GM10266 (cell line): ENCODE measurements around the gene DRC7.

Experiments used
- DNase-seq: peaks from one replicate; pipeline ENCODE4 v3.0.0; 2012; ENCODE audit errors: extremely low spot score
- CTCF ChIP-seq: IDR thresholded peaks from 2 replicates; pipeline ENCODE4 v1.5.1; 2012; ENCODE audit warnings: mild to moderate bottlenecking, low read depth; ENCODE audit not compliant: control insufficient read depth, insufficient read depth; ENCODE audit errors: missing control alignments

Gene DRC7

DNA sequence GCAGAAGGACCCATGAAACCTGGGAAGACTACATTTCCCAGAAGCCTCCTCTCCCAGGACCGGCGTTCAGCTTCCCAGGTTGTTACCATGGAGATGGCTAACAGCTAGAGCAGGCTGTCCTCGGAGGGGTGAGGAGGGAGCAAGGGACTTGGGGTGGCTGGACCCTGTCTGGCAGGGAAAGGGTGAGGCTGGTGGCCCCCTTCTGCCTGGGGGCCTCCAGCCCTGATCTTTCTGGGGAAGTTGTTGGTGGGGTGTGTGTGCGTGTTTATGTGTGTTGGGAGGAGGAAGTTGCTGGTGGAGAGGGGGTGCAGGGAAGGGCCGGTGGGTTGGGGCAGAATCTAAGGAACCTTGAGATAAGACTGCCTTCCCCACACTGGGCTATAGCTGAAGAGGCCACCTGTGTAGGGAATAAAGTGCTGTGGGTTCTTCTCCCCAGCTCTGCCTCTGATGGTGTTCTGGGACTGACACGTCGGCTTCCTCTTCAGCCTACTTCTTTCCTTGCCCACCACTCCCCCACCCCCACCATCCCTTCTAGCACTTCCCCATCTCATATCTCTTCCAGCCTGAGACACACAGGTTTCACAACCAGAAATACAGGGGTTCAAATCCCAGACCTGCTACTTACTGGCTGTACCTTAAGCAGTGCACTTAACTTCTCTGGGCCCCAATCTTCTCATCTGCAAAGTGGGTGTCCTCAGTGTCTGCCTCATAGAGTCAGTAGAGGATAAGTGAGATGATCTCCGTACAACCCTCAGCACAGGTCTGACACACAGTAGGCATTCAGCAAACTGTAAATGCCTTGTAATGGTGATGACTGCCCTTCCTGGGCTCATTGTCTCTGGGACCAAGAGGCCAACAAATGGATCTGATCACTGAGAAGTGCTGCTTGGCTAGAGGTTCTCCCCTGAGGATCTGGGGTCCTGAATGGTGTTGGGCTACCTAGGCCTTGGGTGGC, at the start of gene DRC7:
Gene DRC7 (plus strand): TSS at position 82 of the 955 bp plus-strand sequence. CDS start 3,144 bp downstream, outside the sequence.
- no peak for TF ChIP-seq CTCF
- peak; percentile 66 for DNase-seq

- TF ChIP-seq CTCF, result no peak
- no peak for DNase-seq
Observed at GRCh38 chr16:57645169-57645568, 49.4 kb upstream of the DRC7 start.

DNA sequence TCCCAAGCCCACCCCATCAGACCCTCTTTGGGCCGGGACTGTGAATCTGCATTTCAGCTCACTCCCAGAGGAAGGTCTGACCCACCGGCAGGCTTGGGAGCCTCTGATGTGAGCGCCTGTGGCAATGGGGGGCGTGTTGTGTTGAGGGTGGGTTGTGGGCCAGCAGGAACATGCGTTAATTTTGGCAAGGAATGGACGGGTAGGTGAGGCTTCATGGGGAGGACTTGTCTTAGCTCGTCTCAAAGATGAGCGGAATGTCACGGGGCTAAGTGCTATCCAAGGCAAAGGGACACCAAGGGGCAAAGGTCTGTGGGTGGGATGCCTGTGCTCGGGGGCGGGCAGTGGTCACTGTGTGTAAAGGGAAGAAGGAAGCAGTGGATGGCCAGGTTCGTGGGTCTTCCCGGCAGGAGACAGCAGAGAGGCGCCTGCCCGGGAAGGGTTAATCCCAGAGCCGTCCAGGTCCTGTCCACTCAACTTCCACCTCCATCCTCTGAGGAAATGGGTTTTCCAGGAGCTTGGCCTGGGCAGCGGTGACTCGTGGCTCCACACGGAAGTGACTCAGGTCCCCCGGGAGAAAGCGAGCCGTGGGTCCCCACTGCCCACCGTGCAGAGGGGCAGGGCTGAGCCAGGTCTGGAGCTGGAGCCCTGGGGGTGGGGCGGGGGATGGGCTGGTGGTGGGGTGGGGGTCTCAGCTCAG, 48.8 kb upstream of the DRC7 start:
- TF ChIP-seq CTCF, result no peak
- DNase-seq, result no peak

- TF ChIP-seq CTCF, result no peak
- no peak for DNase-seq
Observed at GRCh38 chr16:57646388-57647039, 48.1 kb upstream of the DRC7 start.

GRCh38 chr16:57647136-57647875, 47.3 kb upstream of the DRC7 start:
- DNase-seq, result no peak
- no peak for TF ChIP-seq CTCF

DNA sequence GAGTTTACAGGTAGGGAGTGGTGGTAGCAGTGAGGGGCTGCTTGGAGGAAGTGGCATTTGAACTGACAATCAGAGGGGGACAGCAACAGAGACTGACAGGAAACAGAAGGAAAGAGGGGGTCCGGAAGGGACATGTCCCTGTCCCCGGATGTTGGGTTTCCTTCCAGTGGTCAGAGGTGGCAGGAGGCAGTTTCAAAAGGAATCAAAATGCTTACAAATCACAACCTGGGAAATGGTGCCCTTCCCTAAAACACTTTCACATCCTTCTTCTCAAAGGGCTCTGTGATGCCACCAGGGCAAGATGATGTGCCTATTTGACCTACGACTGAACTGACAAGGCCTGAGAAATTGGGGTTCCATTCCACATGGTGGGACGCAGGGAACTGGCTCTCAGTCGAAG, 46.5 kb upstream of the DRC7 start:
- no peak for TF ChIP-seq CTCF
- no peak for DNase-seq
